ENCODE data around the gene PCNX3. TPM values are rescaled to one million over a fixed set of nuclear protein-coding genes. Genes with fewer than 3 reads are reported as not detected.

Gene PCNX3
- total and polyA plus RNA-seq, 2 of the 13 experiments (the other 11 are each of a cell fraction or from before 2014, with no cell fraction given), result 16.2 to 23.0 TPM

- TF ChIP-seq ZNF468 (CRISPR knock-in tag; IDR thresholded peaks at IDR 0.05) (no peak), LCORL (IDR thresholded peaks at IDR 0.05) (no peak), LCORL (CRISPR knock-in tag; IDR thresholded peaks at IDR 0.05) (peak; percentile 43; the same call in 1 of the 2 replicates), RFX1 (IDR thresholded peaks at IDR 0.05) (no peak), CSRNP2 (CRISPR knock-in tag; conservative IDR thresholded peaks at IDR 0.05; ENCODE audit: low read depth) (no peak), RAD21 (CRISPR knock-in tag; IDR thresholded peaks at IDR 0.05) (peak; percentile 80), ATAD3A (CRISPR knock-in tag; IDR thresholded peaks at IDR 0.05) (no peak), DBP (CRISPR knock-in tag; IDR thresholded peaks at IDR 0.05; ENCODE audit: not compliant biosample characterization) (no peak), BORCS8-MEF2B (CRISPR knock-in tag; IDR thresholded peaks at IDR 0.05) (0 out of 2 replicates have a peak, but pooled peaks have one; percentile 15), RARA (CRISPR knock-in tag; IDR thresholded peaks at IDR 0.05) (no peak), ZNF276 (CRISPR knock-in tag; IDR thresholded peaks at IDR 0.05; ENCODE audit: low read depth) (no peak), ZNF646 (CRISPR knock-in tag; IDR thresholded peaks at IDR 0.05) (no peak), THAP7 (CRISPR knock-in tag; IDR thresholded peaks at IDR 0.05) (no peak), RBM39 (IDR thresholded peaks at IDR 0.05; ENCODE audit: low read depth, low read length, poor library complexity, severe bottlenecking) (peak; percentile 29), PLSCR1 (CRISPR knock-in tag; IDR thresholded peaks at IDR 0.05; ENCODE audit: borderline replicate concordance) (no peak), KLF16 (CRISPR knock-in tag; IDR thresholded peaks at IDR 0.05) (0 out of 4 replicates have a peak, but pooled peaks of 1 of the 2 experiments have one; percentile 33)
These were observed 41.3 kb upstream of the PCNX3 start (continued) for GRCh38 chr11:65574109-65574810.
